Measurements from ENCODE around the gene FLT3.

- TF ChIP-seq CTCF (IDR thresholded peaks at IDR 0.05) (no peak), POLR2AphosphoS5 (IDR thresholded peaks at IDR 0.05; ENCODE audit: insufficient read depth in 1 of 2, low read depth in 1 of 2) (no peak)
These were observed 99.8 kb downstream of the FLT3 start for GRCh38 chr13:28000567-28000966.
